Fibroblast of villous mesenchyme (primary cell): ENCODE measurements around the gene ADAM11. TPM values are rescaled to one million over a fixed set of nuclear protein-coding genes. Genes with fewer than 3 reads are reported as not detected.

Experiments used
- DNase-seq: peaks from one replicate; pipeline ENCODE4 v3.0.0-alpha.2; 2010; ENCODE audit warnings: low read depth
- H3K4me3 ChIP-seq: 2 replicates; pipeline ENCODE4 v1.5.1; 2011; ENCODE audit warnings: low read depth, mild to moderate bottlenecking, low read length
- total RNA-seq: library from RNA; depleted of rRNA; stranded (reverse); fragments of >200 nt; gene quantifications from 2 replicates; pipeline ENCODE4 v1.2.3, GENCODE V29; 2012
- TF ChIP-seq, protein P1 (sequence below): IDR thresholded peaks from 2 replicates; pipeline ENCODE4 v1.5.1; 2012; ENCODE audit warnings: low read depth, mild to moderate bottlenecking, low read length; ENCODE audit not compliant: insufficient read depth

ADAM11 gene
- total RNA-seq, 1 donor: 0.43 TPM

DNA sequence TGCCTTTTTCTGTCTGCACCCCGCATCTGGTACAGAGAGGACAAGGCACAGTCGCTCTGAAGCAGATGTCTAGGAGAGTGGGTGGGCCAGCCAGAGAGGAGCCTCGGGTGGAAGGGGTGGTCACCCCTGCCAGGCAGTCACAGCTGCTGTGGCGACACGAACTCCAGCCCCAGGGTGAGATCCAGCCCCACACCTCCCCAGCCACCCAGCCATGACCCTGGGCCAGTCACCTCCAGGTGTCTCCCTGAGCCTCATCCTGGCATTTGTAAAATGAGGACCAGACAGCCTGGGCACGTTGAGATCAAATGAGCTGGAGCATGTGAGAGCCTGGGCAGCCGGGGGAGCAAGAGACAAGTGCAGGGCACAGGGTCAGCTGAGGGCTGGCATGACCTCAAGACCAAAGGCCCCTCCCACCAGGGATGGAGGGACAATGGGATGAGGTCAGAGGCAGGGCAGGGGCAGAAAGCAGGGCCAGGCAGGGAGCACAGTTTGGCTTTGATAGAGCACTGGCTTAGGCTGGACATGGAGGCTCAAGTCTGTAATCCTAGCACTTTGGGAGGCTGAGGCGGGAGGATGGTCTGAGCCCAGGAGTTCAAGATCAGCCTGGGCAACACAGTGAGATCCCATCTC is 7.7 kb downstream of the ADAM11 start:
- TF ChIP-seq, protein P1, sequence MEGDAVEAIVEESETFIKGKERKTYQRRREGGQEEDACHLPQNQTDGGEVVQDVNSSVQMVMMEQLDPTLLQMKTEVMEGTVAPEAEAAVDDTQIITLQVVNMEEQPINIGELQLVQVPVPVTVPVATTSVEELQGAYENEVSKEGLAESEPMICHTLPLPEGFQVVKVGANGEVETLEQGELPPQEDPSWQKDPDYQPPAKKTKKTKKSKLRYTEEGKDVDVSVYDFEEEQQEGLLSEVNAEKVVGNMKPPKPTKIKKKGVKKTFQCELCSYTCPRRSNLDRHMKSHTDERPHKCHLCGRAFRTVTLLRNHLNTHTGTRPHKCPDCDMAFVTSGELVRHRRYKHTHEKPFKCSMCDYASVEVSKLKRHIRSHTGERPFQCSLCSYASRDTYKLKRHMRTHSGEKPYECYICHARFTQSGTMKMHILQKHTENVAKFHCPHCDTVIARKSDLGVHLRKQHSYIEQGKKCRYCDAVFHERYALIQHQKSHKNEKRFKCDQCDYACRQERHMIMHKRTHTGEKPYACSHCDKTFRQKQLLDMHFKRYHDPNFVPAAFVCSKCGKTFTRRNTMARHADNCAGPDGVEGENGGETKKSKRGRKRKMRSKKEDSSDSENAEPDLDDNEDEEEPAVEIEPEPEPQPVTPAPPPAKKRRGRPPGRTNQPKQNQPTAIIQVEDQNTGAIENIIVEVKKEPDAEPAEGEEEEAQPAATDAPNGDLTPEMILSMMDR: no peak
- no peak for DNase-seq
- no peak overlapping the region for H3K4me3 ChIP-seq

DNA sequence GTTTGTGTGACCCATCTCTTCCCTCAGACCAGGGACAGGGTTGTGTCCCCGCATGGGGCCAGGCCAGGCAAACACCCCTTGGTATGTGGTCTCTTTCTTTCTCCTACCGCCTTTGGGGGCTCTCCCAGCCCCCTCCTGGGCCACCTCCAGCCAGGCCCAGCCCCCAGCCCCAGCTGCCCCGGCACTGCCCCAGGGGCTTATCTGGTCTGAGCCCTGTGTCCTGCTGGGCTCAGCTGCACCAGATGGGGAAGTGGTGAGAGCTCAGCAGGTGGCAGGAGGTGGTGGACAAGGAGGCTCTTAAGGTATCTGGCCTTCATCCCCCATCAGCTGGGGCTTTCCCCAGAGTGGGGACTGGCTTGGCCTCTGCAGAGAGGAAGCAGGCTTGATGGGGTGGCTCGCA is 8.7 kb downstream of the ADAM11 start:
- no peak overlapping the region for H3K4me3 ChIP-seq
- TF ChIP-seq, protein P1: no peak
- DNase-seq: no peak

DNA sequence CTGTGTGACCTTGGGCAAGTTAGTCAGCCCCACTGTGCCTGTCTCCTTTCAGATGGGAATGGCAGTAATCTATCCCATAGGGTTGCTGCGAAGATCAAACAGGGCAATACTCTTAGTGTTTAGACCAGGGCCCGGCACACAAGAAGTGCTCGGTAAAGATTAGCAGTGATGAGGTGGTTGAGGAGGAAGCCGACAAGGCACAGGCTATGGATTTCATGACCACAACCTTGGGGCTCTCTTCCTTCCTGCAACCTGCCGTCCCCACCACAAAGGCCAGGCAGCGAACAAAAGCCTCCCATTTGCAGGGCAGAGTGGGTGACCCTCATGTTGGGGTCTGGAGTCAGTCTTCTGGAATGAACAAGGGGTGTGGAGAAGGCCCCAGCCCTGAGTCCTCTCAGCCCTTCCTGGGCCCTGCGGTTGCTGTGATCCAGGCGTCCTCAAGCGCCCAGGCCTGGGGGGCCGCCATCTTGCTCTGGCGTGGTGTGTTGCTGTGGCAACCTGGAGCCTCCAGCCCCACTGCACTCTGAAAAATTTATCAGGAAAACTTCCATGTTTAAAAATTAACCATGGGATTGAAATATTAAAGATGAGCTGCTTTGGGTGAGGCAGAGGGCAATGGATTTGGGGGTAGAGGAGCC is 9.8 kb downstream of the ADAM11 start:
- DNase-seq: no peak
- H3K4me3 ChIP-seq: no peak overlapping the region

DNA sequence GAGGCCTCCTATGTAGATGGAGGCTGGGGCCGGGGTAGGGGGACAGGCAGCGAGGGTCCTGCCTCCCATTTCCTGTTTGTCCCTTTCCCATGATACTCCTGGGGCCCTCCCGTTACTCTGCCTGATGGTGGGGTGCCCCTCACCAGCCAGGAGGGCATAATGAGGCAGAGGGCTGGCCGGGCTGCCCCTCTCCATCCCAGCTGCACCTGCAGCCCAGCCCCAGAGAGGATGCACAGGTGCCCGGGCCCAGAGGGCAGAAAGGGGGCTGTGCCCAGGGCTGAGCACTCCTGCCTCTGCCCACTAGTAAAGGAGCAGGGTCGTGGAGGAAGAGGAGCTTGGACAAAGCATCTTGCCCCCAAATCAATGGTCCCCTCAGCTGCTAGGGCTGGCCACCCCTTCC is 10.4 kb downstream of the ADAM11 start:
- no peak for DNase-seq
- TF ChIP-seq, protein P1: no peak
- no peak overlapping the region for H3K4me3 ChIP-seq

More for the DNA sequence above, 9.8 kb downstream of the ADAM11 start:
- TF ChIP-seq, protein P1: no peak

DNA sequence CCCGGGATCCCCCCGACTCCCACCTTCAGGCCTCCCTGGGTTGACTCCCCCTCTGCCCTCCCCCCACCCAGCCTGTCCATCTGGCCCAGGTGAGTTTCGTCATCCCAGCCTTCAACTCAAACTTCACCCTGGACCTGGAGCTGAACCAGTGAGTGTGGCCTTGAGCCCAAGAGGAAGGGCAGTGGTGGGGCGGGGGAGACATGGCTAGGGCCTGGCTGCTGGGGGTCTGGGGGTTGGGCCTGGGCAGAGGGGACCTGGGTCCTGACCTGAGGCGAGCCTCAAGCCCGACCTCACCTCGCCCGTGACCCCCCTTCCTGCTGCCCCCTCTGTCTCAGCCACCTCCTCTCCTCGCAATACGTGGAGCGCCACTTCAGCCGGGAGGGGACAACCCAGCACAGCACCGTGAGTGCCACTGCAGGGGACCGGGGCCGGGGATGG is 10.9 kb downstream of the ADAM11 start:
- no peak for DNase-seq
- TF ChIP-seq, protein P1: no peak
- no peak overlapping the region for H3K4me3 ChIP-seq

DNA sequence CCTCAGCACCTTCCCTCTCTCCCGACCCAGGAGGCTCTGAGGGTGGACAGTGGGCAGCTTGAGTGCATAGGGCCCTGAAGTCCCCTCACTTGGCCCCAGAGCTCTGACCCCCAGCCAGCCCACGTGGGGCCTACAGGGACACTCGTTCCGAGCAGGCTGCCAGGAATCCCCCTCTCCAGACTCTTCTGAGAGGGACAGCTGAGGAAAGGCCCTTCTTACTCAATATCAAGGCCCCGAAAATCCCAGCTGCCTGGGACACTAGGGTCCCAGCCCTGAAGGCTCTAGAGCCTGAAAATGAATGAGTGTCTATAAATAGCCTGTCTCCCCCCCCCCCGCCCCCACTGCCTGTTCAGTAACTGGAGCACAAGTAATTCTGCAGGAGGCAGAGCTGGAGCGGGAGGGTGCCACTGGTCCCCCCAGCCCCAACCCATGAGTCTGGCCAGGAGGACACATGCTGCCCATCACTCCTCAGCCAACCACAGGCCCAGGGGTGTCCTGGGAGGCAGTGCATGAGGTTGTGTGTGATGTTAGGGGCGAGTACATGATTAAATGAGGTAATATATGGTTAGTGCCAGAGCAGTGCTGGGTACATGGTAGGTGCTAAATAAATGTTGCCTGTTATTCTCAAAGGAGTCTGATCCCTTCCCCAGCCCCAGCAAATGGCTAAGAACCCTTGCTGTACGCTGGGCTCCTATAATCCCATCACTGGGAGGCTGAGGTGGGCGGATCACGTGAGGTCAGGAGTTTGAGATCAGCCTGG is 11.6 kb downstream of the ADAM11 start:
- H3K4me3 ChIP-seq: no peak overlapping the region
- TF ChIP-seq, protein P1: no peak
- no peak for DNase-seq
